ENCODE results near the gene JAK1. TPM values are rescaled to one million over a fixed set of nuclear protein-coding genes. Genes with fewer than 3 reads are reported as not detected.

The JAK1 gene
- total and polyA plus RNA-seq, 12 donors, result 23.4 to 155 (median 91.1) TPM

DNA sequence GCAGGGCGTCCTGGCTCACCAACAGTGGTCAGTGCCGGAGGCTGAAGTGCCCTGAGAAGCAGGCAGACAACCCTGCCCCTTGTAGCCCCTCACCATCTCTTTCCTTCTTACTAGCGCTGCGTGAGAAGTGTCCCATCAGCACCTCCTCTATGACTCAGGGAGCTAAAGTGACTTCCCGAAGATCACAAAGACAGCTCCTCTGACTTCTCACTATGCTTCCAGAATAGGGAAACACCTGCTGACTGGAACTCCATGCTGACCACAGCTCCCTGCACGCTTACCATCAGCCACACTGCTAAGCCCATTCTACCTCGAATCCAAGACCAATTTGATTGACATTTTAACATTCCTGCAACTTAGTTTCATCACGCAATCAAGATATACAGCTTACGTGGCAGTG is 92.8 kb downstream of the JAK1 start:
- intact Hi-C loops (cut with DNase I), result no loop called here
- H3K27me3 ChIP-seq, result no peaks in the 10 kb centered on the region
- peaks cover 0 to 53% of the 10 kb centered on the region in 2 donors for H3K36me3 ChIP-seq (replicated peaks in 1 of 2)
- H3K27ac ChIP-seq, result no peak overlapping the region
- H3K4me3 ChIP-seq, result no peak overlapping the region
- H3K9me3 ChIP-seq (replicated peaks in 1 of 3), result no peaks in the 10 kb centered on the region
- TF ChIP-seq, protein P1, sequence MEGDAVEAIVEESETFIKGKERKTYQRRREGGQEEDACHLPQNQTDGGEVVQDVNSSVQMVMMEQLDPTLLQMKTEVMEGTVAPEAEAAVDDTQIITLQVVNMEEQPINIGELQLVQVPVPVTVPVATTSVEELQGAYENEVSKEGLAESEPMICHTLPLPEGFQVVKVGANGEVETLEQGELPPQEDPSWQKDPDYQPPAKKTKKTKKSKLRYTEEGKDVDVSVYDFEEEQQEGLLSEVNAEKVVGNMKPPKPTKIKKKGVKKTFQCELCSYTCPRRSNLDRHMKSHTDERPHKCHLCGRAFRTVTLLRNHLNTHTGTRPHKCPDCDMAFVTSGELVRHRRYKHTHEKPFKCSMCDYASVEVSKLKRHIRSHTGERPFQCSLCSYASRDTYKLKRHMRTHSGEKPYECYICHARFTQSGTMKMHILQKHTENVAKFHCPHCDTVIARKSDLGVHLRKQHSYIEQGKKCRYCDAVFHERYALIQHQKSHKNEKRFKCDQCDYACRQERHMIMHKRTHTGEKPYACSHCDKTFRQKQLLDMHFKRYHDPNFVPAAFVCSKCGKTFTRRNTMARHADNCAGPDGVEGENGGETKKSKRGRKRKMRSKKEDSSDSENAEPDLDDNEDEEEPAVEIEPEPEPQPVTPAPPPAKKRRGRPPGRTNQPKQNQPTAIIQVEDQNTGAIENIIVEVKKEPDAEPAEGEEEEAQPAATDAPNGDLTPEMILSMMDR (IDR thresholded peaks at IDR 0.05), result no peak
- no peak for TF ChIP-seq POLR2A (IDR thresholded peaks at IDR 0.05)
- no peak for DNase-seq
- 91 to 100% (median 94%) methylated on average over 9 of the region's 9 CpGs for WGBS, 4 donors
- peaks cover 0 to 2% of the 10 kb centered on the region in 2 donors for H3K4me1 ChIP-seq (replicated peaks in 1 of 2)

DNA sequence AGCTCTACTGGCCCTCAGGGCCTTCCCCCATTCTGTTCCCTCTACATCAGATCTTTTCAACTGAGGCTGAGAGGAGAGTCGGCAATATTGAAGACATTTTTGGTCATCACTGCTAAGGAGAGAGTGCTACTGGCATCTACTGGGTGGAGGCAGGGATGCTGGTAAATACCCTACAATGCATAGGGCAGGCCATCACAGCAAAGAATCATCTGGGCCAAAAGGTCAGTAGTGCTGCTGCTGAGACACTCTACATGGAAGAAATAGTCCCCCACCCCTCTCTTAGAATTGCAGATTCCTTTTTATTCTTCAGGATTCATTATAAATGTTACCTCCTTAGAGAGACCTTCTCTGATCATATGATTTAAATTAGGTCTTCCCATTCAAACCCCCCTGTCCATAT is 94.3 kb downstream of the JAK1 start:
- TF ChIP-seq, protein P1 (IDR thresholded peaks at IDR 0.05), result no peak
- intact Hi-C loops (cut with DNase I), result no loop called here
- Histone ChIP-seq H3K27me3 (no peaks in the 10 kb centered on the region), H3K4me1 (replicated peaks in 1 of 2) (peaks cover 0 to 2% of the 10 kb centered on the region in 2 donors), H3K36me3 (replicated peaks in 1 of 2) (peaks cover 0 to 50% of the 10 kb centered on the region in 2 donors), H3K4me3 (no peak overlapping the region), H3K9me3 (replicated peaks in 1 of 3) (no peaks in the 10 kb centered on the region), H3K27ac (no peak overlapping the region)
- no peak for DNase-seq
- 93 to 100% (median 97%) methylated on average over 1 of the region's 1 CpG for WGBS, 4 donors

DNA sequence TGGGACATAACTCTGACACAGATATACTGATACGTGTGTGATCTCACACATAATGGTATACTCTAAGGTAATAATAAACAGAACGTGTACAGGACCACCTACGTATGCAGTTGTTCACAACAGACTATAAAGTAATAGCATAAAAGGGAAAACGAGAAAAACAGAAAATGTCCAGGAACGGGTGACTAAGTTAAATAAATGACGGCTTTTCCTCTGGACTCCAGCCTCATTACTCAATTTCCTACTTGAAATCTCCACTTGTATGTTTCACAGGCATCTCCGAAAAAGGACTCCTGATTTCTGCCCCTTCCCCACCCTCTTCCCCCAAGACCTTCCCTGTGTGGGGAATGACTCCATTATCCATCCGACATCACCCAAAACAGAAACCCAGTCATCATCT is 95.1 kb downstream of the JAK1 start:
- Histone ChIP-seq H3K9me3 (replicated peaks in 1 of 3) (no peaks in the 10 kb centered on the region), H3K36me3 (replicated peaks in 1 of 2) (peaks cover 0 to 51% of the 10 kb centered on the region in 2 donors), H3K27me3 (no peaks in the 10 kb centered on the region), H3K4me3 (no peak overlapping the region), H3K27ac (no peak overlapping the region), H3K4me1 (replicated peaks in 1 of 2) (peaks cover 1 to 2% of the 10 kb centered on the region in 2 donors)
- intact Hi-C loops (cut with DNase I), result no loop called here
- TF ChIP-seq, protein P1 (IDR thresholded peaks at IDR 0.05), result no peak
- TF ChIP-seq POLR2A (IDR thresholded peaks at IDR 0.05), result no peak
- WGBS, 4 donors, result 92 to 95% (median 95%) methylated on average over 8 of the region's 8 CpGs
- DNase-seq, result no peak

DNA sequence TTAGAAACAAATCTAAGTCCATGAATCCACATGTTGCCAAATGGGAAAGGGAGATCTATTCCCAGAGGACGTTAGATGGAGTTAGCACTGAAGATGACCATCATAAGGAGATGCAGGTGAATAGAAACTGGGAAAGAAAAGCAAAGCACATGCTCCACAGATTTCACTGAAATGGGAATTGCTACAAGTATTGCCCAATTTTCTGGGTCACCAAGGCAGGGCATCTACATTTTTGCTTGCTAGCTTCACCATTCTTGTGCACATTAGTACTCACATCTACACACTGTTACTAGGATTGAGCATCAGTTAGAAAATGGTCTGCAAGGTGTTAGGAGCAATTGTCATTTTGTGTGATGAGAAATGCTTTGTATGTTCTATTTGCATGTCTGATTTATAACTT is 99.1 kb downstream of the JAK1 start:
- TF ChIP-seq POLR2A (IDR thresholded peaks at IDR 0.05), result no peak
- TF ChIP-seq, protein P1 (IDR thresholded peaks at IDR 0.05), result no peak

More for the DNA sequence above, 99.1 kb downstream of the JAK1 start:
- no peaks in the 10 kb centered on the region for H3K9me3 ChIP-seq (replicated peaks in 1 of 3)
- intact Hi-C loops (cut with DNase I), result no loop called here
- no peak for DNase-seq
- no peaks in the 10 kb centered on the region for H3K27me3 ChIP-seq
- no peak overlapping the region for H3K27ac ChIP-seq
- H3K36me3 ChIP-seq (replicated peaks in 1 of 2), result peaks cover 0 to 47% of the 10 kb centered on the region in 2 donors
- WGBS, 4 donors, result 86 to 94% (median 93%) methylated on average over 1 of the region's 1 CpG
- H3K4me1 ChIP-seq (replicated peaks in 1 of 2), result peaks cover 0 to 9% of the 10 kb centered on the region in 2 donors
- no peak overlapping the region for H3K4me3 ChIP-seq
